B cell (primary cell): Measurements from ENCODE around the gene MPL. TPM values are rescaled to one million over a fixed set of nuclear protein-coding genes. Genes with fewer than 3 reads are reported as not detected.

ENCODE experiments used
- ATAC-seq: fragments of 200-7000 bp; cut with Tn5 transposase; one replicate; pipeline ENCODE4 v1.10.0; 2021; ENCODE audit warnings: low read depth, mild to moderate bottlenecking, moderate number of reproducible peaks, moderate library complexity
- CTCF ChIA-PET: fragments of 350-600 bp; sonication (Branson Sonifier 250); formaldehyde crosslinking; loops from one replicate; lab custom pipeline; 2021; ENCODE audit warnings: antibody characterized with exemption, inconsistent platforms; lab: Charles Lee
- POLR2A ChIA-PET: fragments of 350-600 bp; sonication (Branson Sonifier 250); formaldehyde crosslinking; loops from one replicate; lab custom pipeline; 2021; ENCODE audit warnings: antibody characterized with exemption; lab: Charles Lee
- DNase-seq: peaks from one replicate; pipeline ENCODE4 v3.0.0; 2013
- H2AFZ ChIP-seq: 2 replicates; pipeline ENCODE4 v1.6.1; 2012; ENCODE audit warnings: mild to moderate bottlenecking, low read depth, low read length; ENCODE audit not compliant: insufficient read depth, poor library complexity, severe bottlenecking
- H3K27ac ChIP-seq, 2 donors: 1 replicate in 1 of 2; 2 replicates in 1 of 2; pipeline ENCODE4 v1.5.1; 2012 to 2013; ENCODE audit warnings: low read length in 2 of 2, mild to moderate bottlenecking in 2 of 2, moderate library complexity in 1 of 2
- H3K27me3 ChIP-seq, 4 experiments: fragments of 200-600 bp in 1 of 4; sonication (generic) in 1 of 4; replicated peaks in 1 of 4; 1 replicate in 2 of 4; 2 replicates in 2 of 4; pipeline versions ENCODE4 v1.6.1 to v1.7.0; 2013 to 2016; ENCODE audit warnings: low read length in 3 of 4, mild to moderate bottlenecking in 2 of 4, mixed read lengths in 1 of 4, moderate library complexity in 1 of 4; ENCODE audit not compliant: insufficient read depth in 4 of 4, control insufficient read depth in 3 of 4; ENCODE audit errors: control extremely low read depth in 1 of 4
- H3K36me3 ChIP-seq, 2 experiments: replicated peaks in 1 of 2; 1 replicate in 1 of 2; 2 replicates in 1 of 2; pipeline versions ENCODE4 v1.6.1 to v1.7.1; 2013; ENCODE audit warnings: low read length in 1 of 2; ENCODE audit not compliant: insufficient read depth in 2 of 2, control insufficient read depth in 1 of 2; ENCODE audit errors: control extremely low read depth in 1 of 2, extremely low read depth in 1 of 2
- H3K4me1 ChIP-seq, 2 donors: fragments of 200-600 bp in 1 of 2; sonication (generic) in 1 of 2; 1 replicate in 1 of 2; 2 replicates in 1 of 2; pipeline versions ENCODE4 v1.5.1 to v1.6.1; 2013 to 2017; ENCODE audit warnings: low read length in 2 of 2; ENCODE audit not compliant: control insufficient read depth in 2 of 2, insufficient read depth in 2 of 2
- H3K4me2 ChIP-seq: replicated peaks from 2 replicates; pipeline ENCODE3; 2012; ENCODE audit warnings: mild to moderate bottlenecking, low read depth, low read length; ENCODE audit not compliant: poor library complexity, severe bottlenecking
- H3K4me3 ChIP-seq, 5 experiments: fragments of 200-600 bp in 1 of 5; sonication (generic) in 1 of 5; 1 replicate in 3 of 5; 2 replicates in 2 of 5; pipeline versions ENCODE4 v1.5.1 to v1.7.0; 2011 to 2016; ENCODE audit warnings: low read length in 4 of 5, mild to moderate bottlenecking in 4 of 5, low read depth in 2 of 5, control low read depth in 1 of 5, moderate library complexity in 1 of 5; ENCODE audit not compliant: insufficient read depth in 1 of 5; ENCODE audit errors: control extremely low read depth in 1 of 5, extremely low read depth in 1 of 5
- H3K79me2 ChIP-seq: fragments of 200-600 bp; sonication (generic); one replicate; pipeline ENCODE4 v1.6.0; 2016; ENCODE audit warnings: low read length; ENCODE audit not compliant: control insufficient read depth, insufficient read depth
- H3K9ac ChIP-seq: fragments of 200-600 bp; sonication (generic); 2 replicates; pipeline ENCODE4 v1.6.1; 2017; ENCODE audit warnings: mild to moderate bottlenecking, low read length, moderate library complexity
- H3K9me3 ChIP-seq, 3 donors: one replicate each; pipeline versions ENCODE4 v1.6.1 to v1.7.1; 2013; ENCODE audit warnings: low read length in 2 of 3; ENCODE audit not compliant: control insufficient read depth in 2 of 3, insufficient read depth in 1 of 3; ENCODE audit errors: control extremely low read depth in 1 of 3
- H4K20me1 ChIP-seq: 2 replicates; pipeline ENCODE4 v1.6.0; 2012; ENCODE audit warnings: mild to moderate bottlenecking, low read length; ENCODE audit not compliant: insufficient read depth, control insufficient read depth, poor library complexity, severe bottlenecking
- H3K27ac Mint-ChIP-seq: one replicate; pipeline ENCODE4 v1.8.0; 2021; ENCODE audit warnings: mixed read lengths
- H3K27me3 Mint-ChIP-seq: one replicate; pipeline ENCODE4 v1.8.0; 2021; ENCODE audit warnings: mixed read lengths
- H3K4me1 Mint-ChIP-seq: one replicate; pipeline ENCODE4 v1.8.0; 2021; ENCODE audit warnings: mixed read lengths
- H3K4me3 Mint-ChIP-seq: one replicate; pipeline ENCODE4 v1.8.0; 2021; ENCODE audit warnings: mixed read lengths
- H3K9me3 Mint-ChIP-seq: one replicate; pipeline ENCODE4 v1.8.0; 2022; ENCODE audit warnings: mixed read lengths; ENCODE audit not compliant: insufficient read depth
- EZH2 ChIP-seq: IDR thresholded peaks from 2 replicates; pipeline ENCODE4 v1.6.1; 2012; ENCODE audit warnings: borderline replicate concordance, low read depth, mild to moderate bottlenecking, moderate library complexity, low read length; ENCODE audit not compliant: insufficient read depth, poor library complexity, severe bottlenecking
- WGBS: methylation state at CpG from one replicate; pipeline ENCODE4 v1.1.5; 2013; ENCODE audit warnings: missing lambda C conversion rate; ENCODE audit not compliant: insufficient coverage; 5-methylcytosine and 5-hydroxymethylcytosine counted together
- intact Hi-C: fragments of 100-400 bp; cut with micrococcal nuclease; formaldehyde crosslinking; loops from one replicate; pipeline ENCODE4 v1.10.0; 2022
- polyA plus RNA-seq: library from polyadenylated mRNA; depleted of rRNA; stranded (reverse); fragments of >200 nt; gene quantifications from 2 replicates; pipeline ENCODE4 v1.2.3, GENCODE V29; 2012
- total RNA-seq, 2 donors: library from RNA; stranded (reverse); fragments of 120-200 nt in 1 of 2; gene quantifications; 1 replicate in 1 of 2; 2 replicates in 1 of 2; pipeline versions ENCODE4 v1.2.3 to v1.2.4, GENCODE V29; 2013 to 2022
- TF ChIP-seq, protein P1 (sequence below): fragments of 200-600 bp; IDR thresholded peaks from one replicate; pipeline ENCODE4 v1.8.0; 2022; ENCODE audit warnings: antibody characterized with exemption, mild to moderate bottlenecking

Gene MPL
- total and polyA plus RNA-seq, 2 donors (not counting 1 experiment from before 2014, with no cell fraction given) = not detected

DNA sequence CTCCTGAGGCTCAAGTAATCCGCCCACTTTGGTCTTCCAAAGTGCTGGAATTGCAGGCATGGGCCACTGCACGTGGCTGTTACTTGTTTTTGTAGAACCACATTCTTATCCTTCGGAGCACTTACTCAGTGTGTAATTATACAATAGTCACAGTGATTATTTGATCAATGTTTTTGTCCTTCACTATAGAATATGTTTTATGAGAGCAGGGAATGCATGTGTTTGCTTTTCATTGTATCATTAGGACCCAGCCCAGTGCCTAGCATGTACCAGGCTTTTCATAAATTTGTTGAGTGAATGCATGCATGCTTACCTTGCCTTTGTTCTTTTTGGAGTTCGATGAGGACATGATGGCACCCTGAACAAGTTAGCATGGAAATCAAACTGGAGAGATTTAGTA is 57.9 kb downstream of the MPL start:
- CTCF ChIA-PET = interaction anchor here (1.1 kb wide), 1 partner anchor 19 kb away, joined by 5 read pairs; no protein-coding TSS in a partner anchor
- H2AFZ ChIP-seq = no peak overlapping the region
- POLR2A ChIA-PET = no interaction called here
- peaks cover 5 to 6% of the 10 kb centered on the region in 2 donors for H3K4me1 ChIP-seq
- no peaks in the 10 kb centered on the region for H3K9me3 ChIP-seq
- H3K4me3 ChIP-seq = no peak overlapping the region
- H3K79me2 ChIP-seq = peaks cover 64% of the 10 kb centered on the region
- H3K4me2 ChIP-seq = no peak overlapping the region
- no peaks in the 10 kb centered on the region for H3K27me3 Mint-ChIP-seq
- peaks cover 7 to 11% of the 10 kb centered on the region in 2 experiments for H3K36me3 ChIP-seq
- no peak overlapping the region for H3K27ac Mint-ChIP-seq
- H4K20me1 ChIP-seq = peaks cover 31% of the 10 kb centered on the region
- no peak overlapping the region for H3K9ac ChIP-seq
- WGBS = 100% methylated on average over 1 of the region's 4 CpGs
- H3K4me1 Mint-ChIP-seq = peaks cover 17% of the 10 kb centered on the region
- ATAC-seq = no peak
- no peaks in the 10 kb centered on the region for H3K9me3 Mint-ChIP-seq
- DNase-seq = no peak
- no peak for TF ChIP-seq EZH2
- TF ChIP-seq, protein P1, sequence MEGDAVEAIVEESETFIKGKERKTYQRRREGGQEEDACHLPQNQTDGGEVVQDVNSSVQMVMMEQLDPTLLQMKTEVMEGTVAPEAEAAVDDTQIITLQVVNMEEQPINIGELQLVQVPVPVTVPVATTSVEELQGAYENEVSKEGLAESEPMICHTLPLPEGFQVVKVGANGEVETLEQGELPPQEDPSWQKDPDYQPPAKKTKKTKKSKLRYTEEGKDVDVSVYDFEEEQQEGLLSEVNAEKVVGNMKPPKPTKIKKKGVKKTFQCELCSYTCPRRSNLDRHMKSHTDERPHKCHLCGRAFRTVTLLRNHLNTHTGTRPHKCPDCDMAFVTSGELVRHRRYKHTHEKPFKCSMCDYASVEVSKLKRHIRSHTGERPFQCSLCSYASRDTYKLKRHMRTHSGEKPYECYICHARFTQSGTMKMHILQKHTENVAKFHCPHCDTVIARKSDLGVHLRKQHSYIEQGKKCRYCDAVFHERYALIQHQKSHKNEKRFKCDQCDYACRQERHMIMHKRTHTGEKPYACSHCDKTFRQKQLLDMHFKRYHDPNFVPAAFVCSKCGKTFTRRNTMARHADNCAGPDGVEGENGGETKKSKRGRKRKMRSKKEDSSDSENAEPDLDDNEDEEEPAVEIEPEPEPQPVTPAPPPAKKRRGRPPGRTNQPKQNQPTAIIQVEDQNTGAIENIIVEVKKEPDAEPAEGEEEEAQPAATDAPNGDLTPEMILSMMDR = no peak
- no peak overlapping the region for H3K27ac ChIP-seq
- no peaks in the 10 kb centered on the region for H3K27me3 ChIP-seq
- intact Hi-C loops = no loop called here
- no peak overlapping the region for H3K4me3 Mint-ChIP-seq

DNA sequence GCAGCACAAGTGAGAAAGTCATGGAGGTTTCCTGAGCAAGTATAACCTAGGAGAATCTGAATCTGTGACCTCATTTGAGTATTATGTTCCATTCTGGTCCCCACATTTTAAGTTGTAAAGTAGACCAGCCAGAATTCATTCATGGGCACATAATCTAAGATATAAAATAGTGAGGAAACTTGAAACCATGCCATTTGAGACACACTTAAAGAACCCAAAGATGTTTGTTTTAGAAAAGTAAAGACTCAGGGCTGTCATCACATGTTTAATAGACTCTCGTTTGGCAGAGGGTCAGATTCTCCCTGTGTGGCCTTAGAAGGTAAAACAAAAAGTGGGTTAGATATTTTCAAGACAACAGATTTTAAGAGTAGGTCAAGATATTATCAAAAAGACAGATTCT is 58.4 kb downstream of the MPL start:
- H3K27me3 Mint-ChIP-seq = no peaks in the 10 kb centered on the region

More for the DNA sequence above, 58.4 kb downstream of the MPL start:
- H3K4me1 ChIP-seq = peaks cover 0 to under 1% of the 10 kb centered on the region in 2 donors
- no peaks in the 10 kb centered on the region for H3K27me3 ChIP-seq
- Mint-ChIP-seq H3K4me3 (no peak overlapping the region), H3K4me1 (peaks cover 15% of the 10 kb centered on the region), H3K9me3 (no peaks in the 10 kb centered on the region), H3K27ac (no peak overlapping the region)
- H3K27ac ChIP-seq = no peak overlapping the region
- no peak overlapping the region for H2AFZ ChIP-seq
- H4K20me1 ChIP-seq = peaks cover 31% of the 10 kb centered on the region
- TF ChIP-seq, protein P1 = no peak
- no peak for TF ChIP-seq EZH2
- DNase-seq (no peak), ATAC-seq (no peak)
- 100% methylated on average over 1 of the region's 1 CpG for whole genome bisulfite sequencing
- H3K9ac ChIP-seq = no peak overlapping the region
- H3K79me2 ChIP-seq = peaks cover 62% of the 10 kb centered on the region
- intact Hi-C loops = no loop called here
- ChIA-PET CTCF (no interaction called here), POLR2A (no interaction called here)
- no peak overlapping the region for H3K4me3 ChIP-seq
- peaks cover 7 to 11% of the 10 kb centered on the region in 2 experiments for H3K36me3 ChIP-seq
- H3K4me2 ChIP-seq = no peak overlapping the region
- no peaks in the 10 kb centered on the region for H3K9me3 ChIP-seq
